Activated CD8-positive, alpha-beta memory T cell treated with anti-CD3 and anti-CD28 coated beads for 1 hour (primary cell): ENCODE results near the gene ADD1.
"Not testable (repeated sequence)": the region's sequence is repeated elsewhere in the genome, so short reads cannot be mapped to it uniquely, and the experiment has no call there.

Source experiments
- DNase-seq, 2 donors: peaks; one replicate each; pipeline ENCODE4 v3.0.0-alpha.2; 2020; ENCODE audit warnings: low read depth in 1 of 2; ENCODE audit errors: extremely low read depth in 1 of 2

ADD1 gene

DNA sequence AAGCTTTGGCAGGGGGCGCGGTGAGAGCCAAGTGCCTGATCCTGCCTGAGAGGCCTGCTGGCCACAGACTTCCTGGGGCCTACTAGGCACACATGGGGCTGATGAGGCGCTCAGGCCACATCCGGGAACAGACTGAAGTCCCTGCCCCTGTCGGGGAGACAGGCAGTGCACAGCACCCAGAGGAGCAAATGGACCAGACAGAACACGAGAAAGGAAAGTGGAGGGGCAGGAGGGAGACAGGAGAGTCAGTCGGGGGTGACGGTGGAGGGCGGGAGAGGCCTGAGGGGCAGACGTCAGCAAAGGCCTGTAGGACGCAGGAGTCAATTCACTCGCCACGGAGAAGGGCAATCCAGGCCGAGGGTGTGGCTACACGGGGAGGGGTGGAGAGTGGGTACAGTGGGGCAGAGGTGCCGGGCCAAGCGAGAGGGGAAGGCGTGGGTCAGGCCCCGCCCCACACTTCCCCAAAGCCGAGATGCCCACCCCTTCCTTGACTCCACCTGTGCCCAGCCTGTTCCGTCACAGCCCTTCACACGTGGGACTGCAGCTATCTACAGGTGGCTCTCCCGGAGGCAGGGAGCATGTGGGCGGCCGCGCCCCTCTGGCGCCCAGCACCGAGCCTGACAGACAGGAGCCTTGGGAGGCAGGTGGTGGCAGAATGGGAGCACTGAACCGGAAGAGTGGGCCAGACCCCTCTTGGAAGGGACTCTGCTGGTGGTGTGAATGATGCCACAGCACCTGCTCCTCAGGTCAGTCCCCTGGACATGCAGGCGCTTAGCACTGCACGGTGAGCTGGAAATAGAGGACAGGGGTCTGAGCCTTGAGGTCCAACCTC is 99.1 kb downstream of the ADD1 start:
- DNase-seq = no peak

DNA sequence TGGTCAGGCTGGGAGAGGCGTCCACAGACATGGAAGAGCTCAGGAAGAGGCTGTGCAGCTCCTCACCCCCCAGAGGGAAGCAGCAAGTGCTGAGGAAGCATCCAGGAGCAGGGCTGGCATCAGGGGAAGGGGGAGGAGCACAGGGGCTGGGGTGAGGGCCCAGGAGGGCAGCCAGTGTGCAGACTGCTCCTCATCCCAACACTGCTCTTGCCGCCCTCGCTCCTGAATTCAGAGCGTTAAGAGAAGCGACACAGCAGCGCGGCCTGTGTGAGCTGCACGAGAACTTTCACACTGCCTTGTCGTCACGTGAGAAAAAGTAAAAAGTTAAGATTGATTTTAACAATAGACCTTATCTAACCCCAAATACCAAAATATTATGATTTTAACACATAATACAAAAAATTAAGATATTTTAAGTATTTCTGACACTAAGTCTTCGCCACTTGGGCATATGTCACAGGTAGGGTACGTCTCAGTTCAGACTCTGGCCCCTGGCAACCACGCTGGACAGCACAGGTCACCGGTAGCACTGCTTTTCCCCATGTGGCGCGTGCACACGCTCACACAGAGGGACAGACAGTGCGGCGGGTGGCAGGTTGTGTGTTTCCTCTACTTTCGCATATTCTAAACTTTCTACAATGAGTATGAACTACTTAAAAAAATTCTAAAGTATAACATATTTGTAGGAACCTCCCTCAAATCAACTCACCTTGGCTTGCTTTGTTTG is 99.9 kb downstream of the ADD1 start:
- DNase-seq = no peak

DNA sequence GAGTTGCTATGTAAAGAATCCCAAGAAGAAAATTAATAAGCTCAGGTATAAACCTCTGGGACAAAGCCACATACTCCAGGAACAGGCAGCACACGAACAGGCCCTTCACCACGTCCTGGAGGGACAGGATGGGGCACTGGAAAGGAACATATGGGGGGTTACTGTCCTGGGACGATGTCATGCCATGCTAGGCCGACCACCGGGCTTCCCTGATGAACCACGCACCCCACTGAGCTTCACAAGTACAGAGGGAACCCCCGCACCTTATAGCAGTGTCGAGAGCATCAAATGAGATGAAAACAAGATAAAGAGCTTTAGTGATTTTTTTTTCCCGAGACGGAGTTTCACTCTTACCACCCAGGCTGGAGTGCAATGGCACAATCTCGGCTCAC is 100.4 kb downstream of the ADD1 start:
- DNase-seq = no peak

DNA sequence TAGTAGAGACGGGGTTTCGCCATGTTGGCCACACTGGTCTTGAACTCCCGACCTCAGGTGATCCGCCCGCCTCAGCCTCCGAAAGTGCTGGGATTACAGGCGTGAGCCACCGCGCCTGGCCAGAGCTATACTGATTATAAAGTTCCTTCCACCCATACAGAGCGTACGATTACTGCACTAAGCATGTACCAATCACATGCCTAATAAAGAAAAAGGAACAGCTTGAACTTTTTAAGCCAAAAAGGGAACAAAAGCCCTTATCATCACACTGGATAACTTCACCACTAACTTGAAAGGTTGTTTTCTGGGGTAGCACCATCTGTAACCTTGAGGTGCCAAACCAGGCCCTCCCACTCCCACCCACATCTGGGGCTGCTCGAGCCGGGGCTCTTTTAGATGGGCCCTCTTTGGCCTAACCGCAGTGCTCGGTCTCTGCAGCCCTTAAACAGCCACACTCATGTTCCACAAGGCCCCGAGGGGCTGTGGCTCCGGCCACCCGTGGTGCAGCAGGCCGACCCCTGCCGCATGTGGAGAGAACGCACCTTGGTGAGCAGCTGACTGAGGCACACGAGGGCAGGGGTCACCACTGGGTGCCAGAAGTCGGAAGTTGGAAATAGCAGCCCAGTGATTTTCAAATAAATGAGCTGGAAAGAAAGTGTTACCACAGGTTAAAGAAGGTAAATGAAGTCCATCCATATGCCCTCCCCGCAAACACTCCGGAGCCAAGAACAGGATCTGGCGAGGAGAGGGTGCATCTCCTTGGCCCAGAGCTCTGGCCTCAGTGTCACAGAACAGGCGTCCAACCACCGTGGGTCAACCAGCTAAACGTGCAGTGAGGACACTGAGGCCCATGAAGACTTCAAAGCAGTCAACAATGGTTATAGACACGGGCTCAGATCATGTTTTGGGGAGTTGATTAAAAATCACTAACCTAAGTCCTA is 101.2 kb downstream of the ADD1 start:
- DNase-seq = no peak

DNA sequence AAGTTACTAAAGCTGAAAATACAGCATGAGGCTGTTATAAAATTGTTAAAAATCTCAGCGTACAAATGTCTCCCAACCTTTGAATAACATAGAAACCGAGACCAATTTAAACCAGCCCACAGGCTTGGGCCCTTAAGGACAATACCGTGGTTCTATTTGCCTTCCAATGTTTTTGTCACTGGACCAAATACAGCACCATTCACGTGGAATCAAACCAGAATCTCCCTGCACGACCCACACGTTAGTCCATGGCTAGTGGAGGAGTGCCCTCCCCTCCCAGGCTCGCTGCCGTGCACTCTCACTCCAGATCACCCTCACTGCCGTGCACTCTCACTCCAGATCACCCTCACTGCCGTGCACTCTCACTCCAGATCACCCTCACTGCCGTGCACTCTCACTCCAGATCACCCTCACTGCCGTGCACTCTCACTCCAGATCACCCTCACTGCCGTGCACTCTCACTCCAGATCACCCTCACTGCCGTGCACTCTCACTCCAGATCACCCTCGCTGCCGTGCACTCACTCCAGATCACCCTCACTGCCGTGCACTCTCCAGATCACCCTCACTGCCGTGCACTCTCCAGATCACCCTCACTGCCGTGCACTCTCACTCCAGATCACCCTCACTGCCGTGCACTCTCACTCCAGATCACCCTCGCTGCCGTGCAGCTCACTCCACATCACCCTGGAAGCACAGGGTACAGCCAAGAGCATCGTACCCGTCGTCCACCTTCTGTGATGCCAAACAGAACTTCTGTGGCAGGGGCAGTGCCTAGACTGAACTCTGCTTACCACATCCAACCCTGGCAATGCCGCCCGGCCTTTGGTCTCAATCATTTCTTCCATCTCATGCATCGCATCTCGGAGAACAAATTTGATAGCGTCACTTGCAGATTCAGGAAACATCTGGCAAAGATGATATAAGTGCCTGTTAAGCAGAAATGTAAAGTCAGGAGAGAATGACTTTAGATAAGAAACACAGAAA is 102.3 kb downstream of the ADD1 start:
- DNase-seq = not testable (repeated sequence)

DNA sequence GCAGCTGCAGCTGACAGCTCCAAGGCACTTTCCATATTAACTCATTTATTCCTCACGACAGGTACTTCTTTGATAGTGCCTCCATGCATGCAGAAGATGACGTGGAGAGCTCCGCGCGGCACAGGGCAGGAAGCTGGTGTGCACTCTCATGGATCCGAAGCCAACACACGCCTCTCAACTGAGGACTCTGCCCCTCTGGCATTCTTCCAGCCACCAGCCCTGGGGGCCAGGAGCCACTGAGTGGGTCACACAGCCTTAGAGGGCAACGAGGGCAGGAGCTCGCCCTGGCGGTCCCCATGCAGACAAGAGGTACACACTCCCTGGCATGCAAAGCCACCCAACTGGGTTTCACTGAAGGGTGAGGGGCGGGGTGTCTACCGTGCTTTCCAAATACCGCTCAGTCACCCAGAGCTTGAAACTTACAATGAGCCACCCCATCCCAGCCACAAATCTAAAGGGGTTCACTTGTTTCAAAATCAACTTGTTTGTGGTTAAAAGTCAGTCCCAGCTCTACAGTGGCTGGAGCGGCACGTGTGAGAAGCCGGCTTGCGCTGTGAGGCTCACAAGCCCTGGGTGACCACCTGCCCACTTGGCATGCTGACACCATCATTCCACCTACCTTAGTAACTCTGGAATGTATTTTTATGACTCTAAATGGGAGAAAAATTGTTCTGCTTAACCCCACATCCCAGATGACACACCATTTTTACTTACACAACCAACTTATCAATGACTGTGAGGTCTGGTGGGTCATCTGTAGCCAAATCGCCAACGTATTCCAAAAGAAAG is 103.4 kb downstream of the ADD1 start:
- no peak for DNase-seq

DNA sequence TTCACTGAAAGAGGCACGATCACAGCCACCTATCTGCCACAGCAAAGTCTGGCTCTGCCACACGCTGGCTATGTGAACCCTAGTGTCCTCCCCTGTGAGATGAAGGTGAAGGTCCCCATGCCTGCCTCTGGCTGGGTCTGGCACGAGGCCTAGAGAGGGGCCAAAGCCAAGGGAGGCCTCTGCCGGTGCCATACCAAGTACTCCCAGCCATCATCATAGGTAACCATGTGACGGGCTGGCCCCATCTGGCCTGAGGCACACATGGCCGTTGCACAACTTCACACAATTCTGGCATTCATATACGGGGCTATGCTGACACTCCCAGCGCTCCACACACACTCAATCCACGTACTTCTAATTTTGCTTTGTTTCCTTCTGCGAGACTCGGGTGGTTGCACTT is 104.3 kb downstream of the ADD1 start:
- DNase-seq = no peak

DNA sequence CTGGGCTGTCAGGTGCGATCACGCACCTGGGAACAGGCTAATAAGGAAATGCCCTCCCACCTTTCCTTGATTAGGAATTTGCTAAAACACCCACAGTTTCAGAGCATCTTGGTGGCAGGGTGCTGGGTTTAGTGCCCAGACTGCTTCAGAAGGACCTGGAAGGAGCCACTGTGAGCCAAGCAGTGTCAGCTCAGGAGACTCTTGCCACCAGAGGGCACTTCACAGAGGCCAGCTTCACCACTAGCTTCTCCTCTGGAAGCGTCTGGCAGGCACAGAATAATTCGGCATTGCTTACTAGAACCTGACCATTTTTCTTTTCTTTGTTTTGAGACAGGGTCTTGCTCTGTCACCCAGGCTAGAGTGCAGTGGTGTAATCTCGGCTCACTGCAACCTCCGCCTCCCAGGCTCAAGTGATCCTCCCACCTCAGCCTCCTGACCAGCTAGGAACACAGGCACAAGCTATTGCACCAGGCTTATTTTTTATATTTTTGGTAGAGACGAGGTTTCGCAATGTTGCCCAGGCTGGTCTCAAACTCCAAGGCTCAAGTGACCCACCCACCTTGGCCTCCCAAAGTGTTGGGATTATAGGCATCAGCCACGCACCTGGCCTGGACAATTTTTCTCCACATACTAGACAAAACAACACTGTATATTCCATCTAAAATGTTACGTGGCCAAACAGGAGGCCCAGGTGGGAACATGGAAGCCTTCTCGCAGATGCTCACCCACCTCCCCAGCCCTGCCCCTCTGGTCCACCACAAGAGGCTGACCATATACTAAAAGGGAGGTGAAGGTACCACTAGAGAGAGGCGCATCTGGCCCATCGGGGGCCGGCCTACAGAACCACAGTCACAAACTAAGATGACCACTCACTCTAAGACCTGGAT is 105.5 kb downstream of the ADD1 start:
- no peak for DNase-seq

DNA sequence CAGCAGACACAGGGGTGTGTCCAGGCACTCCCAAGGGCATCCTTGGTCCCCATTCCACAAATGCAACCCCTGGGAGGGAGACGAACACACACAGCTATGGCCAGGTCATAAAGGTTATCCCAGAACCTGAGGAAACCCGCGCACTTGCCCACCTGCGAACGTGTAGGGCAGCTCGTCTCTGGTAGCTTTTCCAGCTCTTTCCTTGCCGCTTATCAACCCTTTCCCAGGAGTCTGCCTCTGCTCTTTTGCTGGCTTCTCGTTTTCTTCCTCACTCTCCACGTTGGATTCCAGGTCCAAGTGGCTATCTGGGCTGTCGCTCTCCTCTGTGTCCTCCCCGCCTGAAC is 106.1 kb downstream of the ADD1 start:
- no peak for DNase-seq

DNA sequence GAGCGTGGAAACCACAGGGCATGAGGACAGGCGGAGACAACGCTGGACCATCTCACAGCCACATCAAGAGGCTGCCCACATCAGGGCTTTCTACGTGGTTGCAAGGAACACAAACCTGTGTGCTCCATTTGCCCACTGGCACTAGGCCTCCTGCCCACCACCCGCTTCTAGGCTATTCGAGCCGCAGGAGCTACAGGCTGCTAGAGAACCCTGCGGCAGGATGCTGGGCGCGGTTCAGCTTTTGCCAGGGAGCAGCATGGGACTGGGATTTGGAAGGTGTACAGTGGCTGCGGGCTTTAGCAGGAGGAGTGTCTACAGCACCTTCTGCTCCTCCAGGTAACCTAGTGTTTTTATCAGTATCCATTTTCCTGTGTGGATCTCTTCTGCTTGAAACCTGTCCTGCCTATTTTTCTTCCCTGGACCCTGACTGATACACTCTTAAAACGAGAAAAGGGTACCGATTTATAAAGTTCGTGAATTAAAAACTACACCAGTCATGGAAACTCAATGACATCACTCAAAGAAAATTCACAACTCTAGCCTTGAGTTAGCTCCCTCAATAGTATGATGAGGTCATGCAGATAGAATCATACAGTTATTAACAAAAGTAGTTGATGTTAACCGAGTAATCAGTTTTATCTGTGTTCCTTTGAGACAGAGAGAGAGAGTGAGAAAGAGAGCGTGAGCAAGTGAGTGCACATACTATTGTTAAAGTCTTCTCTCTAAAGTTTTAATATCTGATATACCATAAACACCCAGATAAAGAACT is 106.8 kb downstream of the ADD1 start:
- no peak for DNase-seq

DNA sequence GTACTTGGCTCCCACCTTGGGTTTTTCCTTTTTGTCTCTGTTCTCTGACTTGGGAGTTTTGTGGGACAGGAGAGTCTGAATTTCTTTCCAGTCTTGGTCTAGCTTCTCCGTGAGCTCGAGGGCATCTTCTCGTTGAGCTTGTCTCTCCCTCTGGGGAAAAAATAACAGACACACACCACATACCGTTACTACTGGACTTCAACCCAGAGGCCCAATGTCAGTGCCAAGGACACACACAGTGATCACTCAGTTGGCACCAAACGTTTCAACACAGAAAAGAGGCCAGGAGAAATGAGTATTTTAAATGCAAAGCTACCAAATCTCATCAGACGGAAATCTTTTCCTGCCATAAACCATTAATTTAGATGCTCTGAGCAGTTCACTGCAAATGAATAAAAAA is 109.9 kb downstream of the ADD1 start:
- DNase-seq = no peak

DNA sequence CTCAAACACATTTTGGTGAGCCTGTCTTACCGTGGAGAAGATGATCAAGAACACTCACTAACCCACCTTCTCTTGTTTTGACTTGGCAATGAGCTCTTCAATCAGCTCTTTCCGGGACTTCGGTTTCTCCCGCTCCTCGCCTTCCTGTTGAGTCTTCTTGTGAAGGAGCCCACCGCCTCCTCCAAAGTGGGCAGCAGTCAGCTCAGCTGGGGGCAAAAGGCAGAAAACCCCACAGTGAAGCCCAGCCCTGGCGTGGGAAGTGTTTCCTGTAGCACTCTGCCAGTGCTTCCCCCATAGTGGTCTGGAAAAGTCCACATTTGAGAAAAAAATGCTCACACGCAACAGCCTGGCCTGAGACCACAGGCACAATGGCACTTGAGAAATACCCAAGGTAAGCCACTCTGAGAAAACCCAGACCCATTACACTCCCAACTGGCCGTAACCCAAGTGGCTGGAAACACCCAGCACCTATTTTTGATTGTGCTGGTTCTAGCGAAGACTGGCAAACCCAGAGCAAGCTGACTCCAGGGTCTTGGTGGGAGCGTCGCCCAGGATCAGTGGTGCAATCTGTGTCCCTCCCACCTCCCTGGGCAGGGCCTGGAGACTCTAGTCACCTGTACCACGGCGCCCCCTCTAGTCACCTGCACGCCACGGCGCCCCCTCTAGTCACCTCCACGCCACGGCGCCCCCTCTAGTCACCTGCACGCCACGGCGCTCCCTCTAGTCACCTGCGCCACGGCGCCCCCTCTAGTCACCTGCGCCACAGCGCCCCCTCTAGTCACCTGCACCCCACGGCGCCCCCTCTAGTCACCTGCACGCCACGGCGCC is 110.9 kb downstream of the ADD1 start:
- DNase-seq = no peak

DNA sequence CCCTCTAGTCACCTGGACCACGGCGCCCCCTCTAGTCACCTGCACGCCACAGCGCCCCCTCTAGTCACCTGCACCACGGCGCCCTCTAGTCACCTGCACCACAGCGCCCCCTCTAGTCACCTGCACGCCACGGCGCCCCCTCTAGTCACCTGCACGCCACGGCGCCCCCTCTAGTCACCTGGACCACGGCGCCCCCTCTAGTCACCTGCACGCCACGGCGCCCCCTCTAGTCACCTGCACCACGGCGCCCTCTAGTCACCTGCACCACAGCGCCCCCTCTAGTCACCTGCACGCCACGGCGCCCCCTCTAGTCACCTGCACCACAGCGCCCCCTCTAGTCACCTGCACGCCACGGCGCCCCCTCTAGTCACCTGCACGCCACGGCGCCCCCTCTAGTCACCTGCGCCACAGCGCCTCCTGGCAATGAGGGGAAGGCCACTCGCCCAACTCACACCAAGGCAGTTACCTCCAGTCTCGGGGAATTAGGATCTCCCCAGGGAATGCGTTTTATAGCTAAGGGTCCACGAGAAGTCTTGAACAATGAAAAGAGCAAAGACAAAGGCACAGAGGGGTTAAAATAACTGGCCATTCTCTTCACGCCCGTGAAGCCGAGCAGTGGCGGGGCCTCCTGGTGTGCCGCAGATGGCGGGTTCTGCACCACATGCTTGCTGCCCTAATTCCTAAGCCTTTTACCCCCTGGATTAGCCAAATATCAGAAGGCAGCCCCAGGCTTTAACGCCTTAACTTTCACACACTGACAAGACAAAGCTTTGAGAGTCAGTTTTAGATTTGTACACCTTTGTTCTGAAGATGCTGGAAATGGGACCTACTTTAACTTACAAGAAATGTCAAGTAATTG is 111.8 kb downstream of the ADD1 start:
- DNase-seq = not testable (repeated sequence)

DNA sequence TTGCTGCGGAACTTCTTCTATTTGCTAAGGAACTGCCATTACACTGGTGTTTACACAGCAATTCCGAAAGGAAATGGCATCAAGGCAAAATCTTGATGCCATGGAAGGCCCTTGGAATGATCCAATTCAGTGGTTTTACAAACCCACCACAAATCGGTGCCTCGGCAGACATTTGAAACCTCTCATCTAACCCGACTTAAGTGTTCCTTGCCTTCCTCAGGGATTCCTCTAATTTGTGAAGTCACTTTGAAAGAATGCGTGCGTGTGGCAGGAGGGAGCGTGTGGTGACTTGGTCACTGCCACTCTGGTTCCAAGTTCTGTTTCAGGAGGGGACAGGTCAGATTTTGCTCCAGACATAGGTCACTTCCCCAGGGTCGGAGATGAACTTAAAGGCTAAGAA is 114.8 kb downstream of the ADD1 start:
- DNase-seq = no peak

DNA sequence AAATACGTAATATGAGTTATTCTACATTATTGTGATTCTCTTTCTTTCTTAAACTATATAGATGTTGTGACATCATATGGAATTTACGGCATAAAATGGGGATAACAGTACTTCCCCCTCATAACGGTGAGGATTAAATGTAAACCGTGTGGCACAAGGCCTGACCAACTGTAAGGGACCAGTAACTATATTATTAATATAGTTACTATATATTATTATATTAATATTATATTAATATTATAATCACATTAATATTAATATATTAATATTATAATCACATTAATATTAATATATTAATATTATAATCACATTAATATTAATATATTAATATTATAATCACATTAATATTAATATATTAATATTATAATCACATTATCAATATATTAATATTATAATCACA is 116.8 kb downstream of the ADD1 start:
- not testable (repeated sequence) for DNase-seq

DNA sequence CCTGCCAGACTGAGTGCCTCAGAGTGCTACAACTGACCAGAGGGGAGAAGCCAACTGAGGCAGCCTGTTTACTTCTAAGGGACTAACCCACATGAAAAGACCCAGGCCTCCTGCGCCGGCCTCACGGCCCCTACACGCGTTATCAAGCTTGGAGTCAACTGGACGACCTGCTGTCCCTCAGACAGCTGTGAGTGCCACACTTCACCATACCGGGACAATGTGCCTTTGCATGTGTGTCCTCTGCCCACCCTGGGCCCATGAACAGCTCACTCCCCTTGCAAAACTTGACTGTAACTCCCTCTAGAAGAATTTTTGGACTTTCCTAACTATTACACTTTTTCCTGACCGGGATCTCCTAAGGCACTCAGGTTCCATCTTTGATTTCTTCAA is 117.8 kb downstream of the ADD1 start:
- DNase-seq = no peak
